ENCODE measurements around the gene PDPN. TPM values are rescaled to one million over a fixed set of nuclear protein-coding genes. Genes with fewer than 3 reads are reported as not detected.

Gene PDPN
- total RNA-seq, 1 donor from 2014 or later, result 4.3 TPM

GRCh38 chr1:13540866-13541265 is 42.8 kb upstream of the PDPN start:
- Mint-ChIP-seq H3K4me1 (ENCODE audit: unreplicated experiment) (no peaks in the 10 kb centered on the region), H3K4me3 (ENCODE audit: unreplicated experiment) (no peak overlapping the region), H3K9me3 (ENCODE audit: unreplicated experiment) (no peaks in the 10 kb centered on the region), H3K27me3 (ENCODE audit: unreplicated experiment) (peaks cover under 1% of the 10 kb centered on the region), H3K36me3 (ENCODE audit: low read depth, unreplicated experiment) (no peaks in the 10 kb centered on the region), H3K27ac (ENCODE audit: unreplicated experiment) (no peak overlapping the region)
- DNase-seq (ENCODE audit: low spot score), result no peak
- TF ChIP-seq CTCF (IDR thresholded peaks at IDR 0.05; ENCODE audit: unreplicated experiment), result no peak

GRCh38 chr1:13541435-13542215 is 42.0 kb upstream of the PDPN start:
- no peak for DNase-seq (ENCODE audit: low spot score)
- TF ChIP-seq CTCF (IDR thresholded peaks at IDR 0.05; ENCODE audit: unreplicated experiment), result no peak
- Mint-ChIP-seq H3K4me3 (ENCODE audit: unreplicated experiment) (no peak overlapping the region), H3K36me3 (ENCODE audit: low read depth, unreplicated experiment) (no peaks in the 10 kb centered on the region), H3K9me3 (ENCODE audit: unreplicated experiment) (no peaks in the 10 kb centered on the region), H3K27ac (ENCODE audit: unreplicated experiment) (no peak overlapping the region), H3K4me1 (ENCODE audit: unreplicated experiment) (no peaks in the 10 kb centered on the region), H3K27me3 (ENCODE audit: unreplicated experiment) (peaks cover 3% of the 10 kb centered on the region)

GRCh38 chr1:13543451-13544220 is 40.0 kb upstream of the PDPN start:
- H3K4me3 Mint-ChIP-seq (ENCODE audit: unreplicated experiment), result no peak overlapping the region
- no peaks in the 10 kb centered on the region for H3K36me3 Mint-ChIP-seq (ENCODE audit: low read depth, unreplicated experiment)
- peak; percentile 7 for DNase-seq (ENCODE audit: low spot score)
- no peak overlapping the region for H3K27ac Mint-ChIP-seq (ENCODE audit: unreplicated experiment)
- no peaks in the 10 kb centered on the region for H3K4me1 Mint-ChIP-seq (ENCODE audit: unreplicated experiment)
- no peaks in the 10 kb centered on the region for H3K9me3 Mint-ChIP-seq (ENCODE audit: unreplicated experiment)
- H3K27me3 Mint-ChIP-seq (ENCODE audit: unreplicated experiment), result peaks cover 3% of the 10 kb centered on the region
- no peak for TF ChIP-seq CTCF (IDR thresholded peaks at IDR 0.05; ENCODE audit: unreplicated experiment)

- Mint-ChIP-seq H3K4me3 (ENCODE audit: unreplicated experiment) (no peak overlapping the region), H3K4me1 (ENCODE audit: unreplicated experiment) (no peaks in the 10 kb centered on the region), H3K9me3 (ENCODE audit: unreplicated experiment) (no peaks in the 10 kb centered on the region), H3K27me3 (ENCODE audit: unreplicated experiment) (peaks cover 3% of the 10 kb centered on the region), H3K27ac (ENCODE audit: unreplicated experiment) (no peak overlapping the region), H3K36me3 (ENCODE audit: low read depth, unreplicated experiment) (no peaks in the 10 kb centered on the region)
- no peak for TF ChIP-seq CTCF (IDR thresholded peaks at IDR 0.05; ENCODE audit: unreplicated experiment)
- DNase-seq (ENCODE audit: low spot score), result no peak
Measured at GRCh38 chr1:13544221-13544556, 39.4 kb upstream of the PDPN start.

GRCh38 chr1:13546791-13547190 is 36.8 kb upstream of the PDPN start:
- TF ChIP-seq CTCF (IDR thresholded peaks at IDR 0.05; ENCODE audit: unreplicated experiment), result no peak
- Mint-ChIP-seq H3K4me3 (ENCODE audit: unreplicated experiment) (no peak overlapping the region), H3K9me3 (ENCODE audit: unreplicated experiment) (no peaks in the 10 kb centered on the region), H3K27me3 (ENCODE audit: unreplicated experiment) (peaks cover 4% of the 10 kb centered on the region), H3K36me3 (ENCODE audit: low read depth, unreplicated experiment) (no peaks in the 10 kb centered on the region), H3K4me1 (ENCODE audit: unreplicated experiment) (no peaks in the 10 kb centered on the region), H3K27ac (ENCODE audit: unreplicated experiment) (no peak overlapping the region)
- no peak for DNase-seq (ENCODE audit: low spot score)

All from endothelial cell (in vitro differentiated cells).